ENCODE data around the gene SGK1. TPM values are rescaled to one million over a fixed set of nuclear protein-coding genes. Genes with fewer than 3 reads are reported as not detected.

SGK1 gene
- total RNA-seq, 4 donors from 2014 or later: 95.1 to 919 (median 248) TPM

- H3K4me3 ChIP-seq (ENCODE audit: low read depth, poor library complexity, severe bottlenecking): no peak overlapping the region
- intact Hi-C loops (cut with DNase I; ENCODE audit: low total_unique reads): no loop called here
- no peak for DNase-seq (ENCODE audit: low spot score in 2 of 2)
- TF ChIP-seq POLR2A (IDR thresholded peaks at IDR 0.05) (no peak), CTCF (IDR thresholded peaks at IDR 0.05) (no peak)
- WGBS, 2 donors: 66 to 85% methylated on average over 5 of the region's 5 CpGs
These were observed 84.5 kb downstream of the SGK1 start for GRCh38 chr6:134233180-134233955.

- intact Hi-C loops (cut with DNase I; ENCODE audit: low total_unique reads): no loop called here
- TF ChIP-seq POLR2A (IDR thresholded peaks at IDR 0.05) (no peak), CTCF (IDR thresholded peaks at IDR 0.05) (no peak)
- no peak for DNase-seq (ENCODE audit: low spot score in 2 of 2)
- 93 to 96% methylated on average over 3 of the region's 3 CpGs for WGBS, 2 donors
- no peak overlapping the region for H3K4me3 ChIP-seq (ENCODE audit: low read depth, poor library complexity, severe bottlenecking)
These were observed 87.0 kb downstream of the SGK1 start for GRCh38 chr6:134230940-134231339.

- DNase-seq (ENCODE audit: low spot score in 2 of 2): peak in 1 of 2 donors; percentile 28
- no peak overlapping the region for H3K4me3 ChIP-seq (ENCODE audit: low read depth, poor library complexity, severe bottlenecking)
- TF ChIP-seq CTCF (IDR thresholded peaks at IDR 0.05): no peak
- TF ChIP-seq POLR2A (IDR thresholded peaks at IDR 0.05): no peak
- intact Hi-C loops (cut with DNase I; ENCODE audit: low total_unique reads): no loop called here
- WGBS, 2 donors: 84 to 88% methylated on average over 8 of the region's 8 CpGs
These were observed 87.7 kb downstream of the SGK1 start for GRCh38 chr6:134230087-134230700.

- 87 to 97% methylated on average over 2 of the region's 2 CpGs for WGBS, 2 donors
- DNase-seq (ENCODE audit: low spot score in 2 of 2): no peak
- no peak overlapping the region for H3K4me3 ChIP-seq (ENCODE audit: low read depth, poor library complexity, severe bottlenecking)
- intact Hi-C loops (cut with DNase I; ENCODE audit: low total_unique reads): no loop called here
- TF ChIP-seq POLR2A (IDR thresholded peaks at IDR 0.05) (no peak), CTCF (IDR thresholded peaks at IDR 0.05) (no peak)
These were observed 88.4 kb downstream of the SGK1 start for GRCh38 chr6:134229520-134229919.

- intact Hi-C loops (cut with DNase I; ENCODE audit: low total_unique reads): no loop called here
- no peak overlapping the region for H3K4me3 ChIP-seq (ENCODE audit: low read depth, poor library complexity, severe bottlenecking)
- DNase-seq (ENCODE audit: low spot score in 2 of 2): no peak
- TF ChIP-seq POLR2A (IDR thresholded peaks at IDR 0.05): no peak
- TF ChIP-seq CTCF (IDR thresholded peaks at IDR 0.05): no peak
- WGBS, 2 donors: 62 to 63% methylated on average over 2 of the region's 2 CpGs
These were observed 94.0 kb downstream of the SGK1 start for GRCh38 chr6:134223796-134224420.
